GM18511 (cell line): Measurements from ENCODE around the gene KDM1A.

ENCODE experiments used
- ATAC-seq: cut with Tn5 transposase; IDR thresholded peaks from one replicate; pipeline ENCODE4 v1.9.1; 2021; ENCODE audit warnings: mild to moderate bottlenecking, moderate library complexity; ENCODE audit not compliant: unreplicated experiment

KDM1A gene

GRCh38 chr1:23129846-23130245 lies 110.6 kb downstream of the KDM1A start:
- no peak for ATAC-seq

GRCh38 chr1:23132033-23132432 lies 112.8 kb downstream of the KDM1A start:
- ATAC-seq = no peak
